Anterior cingulate cortex (tissue), 58 donors: Measurements from ENCODE around the gene PSD4.

ENCODE experiments used
- DNase-seq, 58 donors: peaks; one replicate each; lab custom pipeline; 2025; lab: John Stamatoyannopoulos, UW

The PSD4 gene

GRCh38 chr2:113231064-113231463 lies 57.3 kb downstream of the PSD4 start:
- no peak for DNase-seq

- no peak for DNase-seq
Observed at GRCh38 chr2:113232123-113232522, 58.4 kb downstream of the PSD4 start.

GRCh38 chr2:113232740-113233139 lies 59.0 kb downstream of the PSD4 start:
- DNase-seq: no peak

GRCh38 chr2:113233593-113234550 lies 60.1 kb downstream of the PSD4 start:
- DNase-seq: no peak

- no peak for DNase-seq
Observed at GRCh38 chr2:113234721-113235346, 61.1 kb downstream of the PSD4 start.

- peak in 12 of 58 donors; percentile 12 to 43 (median 24) for DNase-seq
Observed at GRCh38 chr2:113235347-113236226, 61.8 kb downstream of the PSD4 start.

GRCh38 chr2:113236367-113237159 lies 62.8 kb downstream of the PSD4 start:
- no peak for DNase-seq

GRCh38 chr2:113237604-113238160 lies 63.9 kb downstream of the PSD4 start:
- no peak for DNase-seq

GRCh38 chr2:113238871-113239839 lies 65.4 kb downstream of the PSD4 start:
- no peak for DNase-seq

GRCh38 chr2:113240150-113240914 lies 66.6 kb downstream of the PSD4 start:
- DNase-seq: peak in 54 of 58 donors; percentile 11 to 81 (median 55)

- DNase-seq: peak in 17 of 58 donors; percentile 7 to 45 (median 21)
Observed at GRCh38 chr2:113240915-113241911, 67.4 kb downstream of the PSD4 start.

GRCh38 chr2:113242327-113242726 lies 68.6 kb downstream of the PSD4 start:
- DNase-seq: no peak

- DNase-seq: no peak
Observed at GRCh38 chr2:113245276-113245711, 71.5 kb downstream of the PSD4 start.

GRCh38 chr2:113246606-113247005 lies 72.8 kb downstream of the PSD4 start:
- no peak for DNase-seq

GRCh38 chr2:113248997-113249770 lies 75.4 kb downstream of the PSD4 start:
- DNase-seq: peak in 53 of 58 donors; percentile 7 to 78 (median 49)
